Measurements from ENCODE around the gene RHEBL1.

- TF ChIP-seq CTCF (conservative IDR thresholded peaks at IDR 0.05) (no peak), EZH2 (IDR thresholded peaks at IDR 0.05; ENCODE audit: low read depth) (no peak)
These were observed 18.4 kb downstream of the RHEBL1 start for GRCh38 chr12:49051373-49051764.
